M059J (cell line): Measurements from ENCODE around the gene CLGN. TPM values are rescaled to one million over a fixed set of nuclear protein-coding genes. Genes with fewer than 3 reads are reported as not detected.

ENCODE experiments used
- DNase-seq: peaks from one replicate; pipeline ENCODE4 v3.0.0-alpha.2; 2012; ENCODE audit warnings: low read depth
- total RNA-seq: library from RNA; depleted of rRNA; stranded (reverse); fragments of >200 nt; shearing (Covaris generic); gene quantifications from 2 replicates; pipeline ENCODE4 v1.2.3, GENCODE V29; 2014

Gene CLGN
- total RNA-seq, 1 experiment from 2014 or later: 7.4 TPM

- DNase-seq: no peak
These were observed 44.7 kb downstream of the CLGN start for GRCh38 chr4:140382732-140383131.

DNA sequence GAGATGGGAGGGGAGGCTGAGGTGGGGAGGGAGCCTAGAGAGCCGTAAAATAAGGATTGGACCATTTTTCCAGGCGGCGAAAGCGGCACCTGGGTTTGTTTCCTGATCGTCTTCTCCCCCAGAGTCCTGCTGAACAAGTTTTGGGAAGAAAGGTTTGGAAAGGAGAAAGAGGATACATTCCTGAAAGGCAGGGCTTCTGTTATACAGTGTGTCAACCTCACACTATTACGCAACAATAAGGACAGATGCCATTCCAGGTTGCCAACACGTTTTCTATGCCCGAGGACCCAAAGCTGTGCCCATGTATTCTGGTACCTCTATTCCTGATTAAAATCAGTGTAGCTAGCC is 53.3 kb downstream of the CLGN start:
- no peak for DNase-seq

DNA sequence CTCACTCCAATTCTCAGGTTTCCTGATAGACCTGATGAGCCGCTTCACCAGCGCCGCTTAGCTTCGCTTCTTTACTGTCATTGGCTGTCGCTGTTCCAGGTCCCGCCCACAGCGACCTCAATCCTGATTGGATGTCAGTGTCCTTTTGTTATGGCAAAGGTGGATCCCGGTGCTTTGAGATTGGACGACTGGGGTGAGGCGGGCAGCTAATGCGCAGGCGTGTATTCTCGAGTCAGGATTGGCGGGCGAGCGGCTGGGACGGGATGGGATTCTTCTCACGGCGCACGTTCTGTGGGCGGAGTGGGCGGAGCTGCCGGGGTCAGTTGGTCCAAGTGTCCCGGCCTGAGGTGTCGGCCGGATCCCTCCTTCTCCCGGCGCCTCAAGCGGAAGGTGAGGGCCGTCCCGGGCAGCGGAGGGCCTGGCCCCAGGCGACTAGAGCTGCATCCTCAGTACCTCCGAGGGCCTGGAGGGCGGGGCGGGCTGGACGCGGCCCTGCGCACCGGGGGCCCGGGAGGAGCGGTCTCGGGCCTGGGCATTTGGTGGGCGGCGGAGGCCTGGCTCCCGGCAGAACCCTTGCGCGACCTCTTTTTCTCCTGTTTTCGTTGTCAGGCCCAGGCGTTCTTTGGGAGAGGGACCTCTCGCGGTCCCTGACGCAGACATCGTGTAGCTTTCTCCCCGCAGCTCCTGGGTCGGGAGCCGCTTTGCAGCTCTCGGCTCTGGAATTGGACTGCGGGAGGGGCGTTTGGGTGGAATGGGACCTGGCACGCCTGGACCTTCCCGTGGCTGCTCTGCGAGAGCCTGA is 53.9 kb downstream of the CLGN start, which contains the start of gene SCOC:
Gene SCOC, plus strand, starts transcription at position 319 of the 802 bp plus-strand sequence. CDS start 5,525 bp downstream, outside the sequence.
- DNase-seq: peak; percentile 99

DNA sequence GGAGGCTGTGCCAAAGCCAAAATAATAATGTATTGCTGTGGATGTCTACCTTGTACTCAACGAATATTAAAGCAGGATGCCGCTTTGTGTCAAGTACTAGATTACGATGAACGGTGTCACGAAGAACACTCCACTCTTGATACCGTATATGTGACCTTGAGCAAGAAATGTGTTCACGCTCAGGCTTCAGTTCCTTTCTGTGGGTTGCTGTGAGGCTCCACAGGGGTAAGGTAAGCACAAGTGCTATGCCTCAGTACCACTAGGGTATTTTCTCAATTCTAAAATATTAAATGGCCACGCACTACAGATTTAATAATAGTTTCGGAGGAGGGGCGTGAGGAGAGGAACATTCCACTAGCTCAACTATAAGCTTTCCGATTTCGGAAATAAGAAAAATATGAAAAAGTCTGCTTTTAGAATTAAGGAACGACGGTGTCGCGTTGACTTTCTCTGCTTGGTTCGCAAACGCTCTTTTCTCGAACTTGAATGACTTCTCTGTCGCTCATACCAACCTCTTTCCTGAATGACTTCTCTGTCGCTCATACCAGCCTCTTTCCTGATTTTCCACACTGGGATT is 54.6 kb downstream of the CLGN start:
- peak; percentile 25 for DNase-seq

DNA sequence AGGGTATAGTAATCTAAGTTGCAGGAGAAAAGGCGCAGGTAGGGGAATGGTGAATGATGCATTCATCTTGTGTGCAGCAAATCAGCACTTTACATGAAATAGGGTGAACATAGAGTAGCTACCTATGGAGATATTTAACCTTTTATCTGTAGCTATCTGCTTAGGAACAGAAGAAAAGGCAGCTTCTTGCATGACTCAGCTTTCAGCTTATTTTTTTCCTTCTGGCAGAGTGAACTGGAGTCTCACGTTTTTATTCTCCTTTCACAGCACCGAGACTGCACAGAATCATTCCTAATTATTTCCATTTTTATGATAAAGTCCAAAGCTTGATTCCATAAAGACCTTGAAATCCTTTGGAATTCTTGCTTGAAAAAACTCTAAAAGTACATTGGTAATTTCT is 58.8 kb downstream of the CLGN start:
- peak; percentile 19 for DNase-seq

- peak; percentile 79 for DNase-seq
These were observed 59.7 kb downstream of the CLGN start for GRCh38 chr4:140367738-140368137.

DNA sequence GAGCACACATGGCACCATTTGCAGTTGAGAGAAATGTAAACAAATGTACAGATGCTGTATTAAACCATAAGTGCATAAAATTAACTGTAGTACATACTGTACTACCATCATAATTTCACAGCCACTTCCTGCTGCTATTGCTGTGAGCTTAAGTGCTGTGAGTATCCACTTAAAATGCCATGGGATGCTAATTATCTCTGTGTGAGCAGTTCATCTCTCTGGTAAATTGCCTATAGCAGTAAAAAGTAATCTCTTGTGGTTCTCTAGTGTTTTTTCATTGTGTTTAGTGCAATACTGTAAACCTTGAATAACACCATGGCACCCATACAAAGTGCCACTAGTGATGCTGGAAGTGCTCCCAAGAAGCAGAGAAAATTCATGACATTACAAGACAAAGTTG is 63.9 kb downstream of the CLGN start:
- DNase-seq: no peak

GRCh38 chr4:140363051-140363450 is 64.4 kb downstream of the CLGN start:
- no peak for DNase-seq

DNA sequence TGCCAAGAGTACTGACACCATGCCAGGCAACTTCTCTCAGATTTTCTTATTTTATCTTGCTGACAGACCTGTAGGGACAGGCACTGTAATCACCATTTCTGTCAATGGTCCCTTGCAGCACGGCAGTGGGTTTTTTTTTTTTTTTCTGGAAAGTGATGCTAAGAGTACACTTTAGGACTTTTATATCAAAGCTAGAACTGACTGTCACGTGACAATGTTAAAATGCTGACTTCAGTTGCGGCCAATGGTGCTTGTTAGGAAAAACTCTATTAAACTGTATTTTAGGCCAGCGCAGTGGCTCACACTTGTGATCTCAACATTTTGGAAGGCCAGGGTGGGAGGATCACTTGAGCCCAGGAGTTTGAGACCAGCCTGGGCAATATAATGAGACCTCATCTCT is 66.3 kb downstream of the CLGN start:
- DNase-seq: no peak

DNA sequence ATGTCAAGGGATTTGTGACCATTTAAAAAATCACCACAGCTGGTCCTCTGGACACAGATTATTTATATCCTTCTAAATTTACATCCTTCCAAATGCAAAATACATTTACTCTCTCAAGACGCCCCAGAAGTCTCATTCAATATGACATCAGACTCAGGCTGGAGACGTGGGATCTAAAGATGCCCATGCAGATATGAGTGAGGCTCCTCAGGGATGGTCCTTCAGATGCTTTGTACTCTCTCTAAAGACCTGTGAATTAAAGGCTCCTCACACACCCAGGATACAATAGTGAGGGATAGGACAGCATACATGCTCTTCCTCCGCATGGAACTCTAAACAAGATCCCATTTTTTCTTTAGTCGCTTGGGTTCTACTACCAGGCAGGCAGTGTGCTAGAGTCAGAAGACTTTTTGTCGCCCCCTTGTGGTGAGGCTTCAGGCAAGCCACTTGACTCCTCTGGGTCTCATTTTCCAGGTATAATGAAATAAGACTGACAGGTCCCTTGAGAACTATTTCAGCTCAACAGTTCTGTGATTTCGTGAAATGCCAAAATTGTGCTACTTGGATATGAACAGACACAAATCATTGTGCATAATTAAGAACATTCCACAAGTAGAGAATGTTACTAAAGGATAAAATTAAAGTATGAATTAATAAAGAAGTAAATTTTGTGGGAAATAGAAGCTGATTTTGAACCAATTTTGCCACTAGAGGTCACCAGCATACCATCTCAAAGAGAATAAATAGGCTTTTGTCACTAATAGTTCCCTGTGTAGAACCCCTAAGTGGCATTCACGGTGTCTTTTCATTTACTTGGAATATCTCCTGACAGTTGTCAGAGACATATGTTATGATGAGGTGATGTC is 67.7 kb downstream of the CLGN start:
- DNase-seq: peak; percentile 80

DNA sequence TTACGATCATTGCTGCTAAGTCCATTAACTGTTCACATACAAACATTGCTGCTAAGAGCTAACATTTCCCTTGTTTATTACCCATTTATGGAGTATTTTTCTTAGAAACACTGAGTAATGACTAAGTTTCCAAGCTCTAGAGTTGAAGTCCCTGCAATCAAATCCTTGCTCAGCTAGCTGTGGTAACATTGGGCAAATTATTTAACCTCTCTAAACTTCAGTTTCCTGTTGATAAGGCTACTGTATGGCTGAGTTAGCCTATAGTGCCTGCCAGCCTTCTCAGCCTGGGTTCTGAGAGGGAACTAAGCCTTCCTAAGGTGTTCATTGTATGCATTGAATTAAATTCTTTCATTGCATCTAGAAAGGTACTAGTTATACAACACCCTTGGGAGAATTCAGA is 69.2 kb downstream of the CLGN start:
- DNase-seq: no peak

GRCh38 chr4:140357868-140358267 is 69.6 kb downstream of the CLGN start:
- DNase-seq: no peak

DNA sequence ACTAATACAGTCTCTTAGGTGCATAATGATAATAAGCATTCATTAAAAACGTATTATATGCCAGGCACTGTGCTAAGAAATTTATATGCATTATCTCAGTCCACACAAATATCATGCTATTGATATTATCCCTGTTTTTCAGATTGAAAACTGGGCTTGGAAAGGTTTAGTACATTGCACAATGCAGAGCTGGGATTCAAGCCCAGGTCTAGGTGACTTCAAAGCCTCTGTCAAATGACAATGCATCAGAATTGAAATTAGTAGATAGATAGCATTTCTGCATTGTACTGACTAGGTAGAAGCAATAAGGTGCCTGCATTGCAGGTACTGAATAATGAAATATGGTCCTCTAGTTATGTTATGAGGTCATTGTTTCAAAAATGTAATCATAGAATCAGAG is 72.2 kb downstream of the CLGN start:
- no peak for DNase-seq

- DNase-seq: no peak
These were observed 73.7 kb downstream of the CLGN start for GRCh38 chr4:140353786-140354185.

- no peak for DNase-seq
These were observed 76.1 kb downstream of the CLGN start for GRCh38 chr4:140351093-140352075.

DNA sequence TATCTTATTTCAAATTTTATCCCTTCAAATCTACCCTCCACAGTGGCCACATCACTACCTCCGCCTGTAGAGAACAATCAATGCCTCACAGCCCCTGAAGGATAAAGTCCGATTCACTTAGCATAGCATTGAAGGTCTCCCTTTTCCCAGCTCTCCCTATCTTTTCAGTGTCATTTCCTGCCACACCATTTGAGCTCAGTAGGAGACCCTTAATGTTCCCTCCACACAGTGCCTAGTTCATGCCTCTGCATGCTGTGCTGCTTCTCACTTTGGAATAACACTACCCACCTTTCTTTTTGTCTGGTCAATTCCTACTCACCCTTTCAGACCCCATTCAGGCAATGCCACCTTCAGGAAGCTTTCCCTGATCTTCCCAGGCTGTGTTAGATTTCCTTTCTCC is 77.6 kb downstream of the CLGN start:
- no peak for DNase-seq

DNA sequence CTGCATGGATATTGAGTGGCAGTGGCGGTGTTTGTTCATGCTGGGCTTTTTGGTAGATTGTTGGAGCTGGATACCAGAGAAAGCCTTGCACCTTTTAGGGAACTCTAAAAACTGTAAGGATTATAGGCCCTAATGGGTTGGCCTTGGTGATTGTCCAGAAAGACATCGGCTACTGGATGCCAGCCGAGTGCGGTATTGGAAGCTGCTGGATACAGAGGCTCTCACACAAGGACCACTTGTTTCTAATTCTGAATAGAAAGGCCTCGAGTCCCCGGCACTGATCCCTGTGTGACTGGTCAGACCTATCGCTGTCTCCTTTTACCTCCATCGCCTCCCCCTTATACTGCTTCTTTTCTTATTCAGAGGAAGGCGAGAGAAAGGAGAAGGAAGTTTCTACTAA is 81.3 kb downstream of the CLGN start:
- DNase-seq: no peak

GRCh38 chr4:140344621-140345020 is 82.8 kb downstream of the CLGN start:
- DNase-seq: peak; percentile 11

DNA sequence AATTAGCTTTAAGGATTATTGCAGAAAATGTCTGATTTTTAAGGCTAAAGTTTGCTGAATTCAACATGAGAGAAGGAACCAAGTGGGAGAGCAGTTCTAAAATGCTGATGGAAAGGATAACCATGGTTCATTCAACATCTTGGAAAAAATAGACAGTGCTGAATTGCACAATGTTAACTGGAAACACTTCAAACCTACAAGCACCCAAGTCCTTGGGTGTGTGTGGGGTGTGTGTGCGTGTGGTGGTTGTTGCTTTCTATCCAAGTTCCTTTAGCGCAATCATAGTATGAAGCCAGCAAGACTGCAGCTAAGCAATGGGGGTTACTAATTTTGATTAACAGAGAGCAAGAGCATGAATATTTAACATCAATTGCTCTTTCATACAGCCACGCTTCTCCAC is 83.3 kb downstream of the CLGN start:
- no peak for DNase-seq

- DNase-seq: peak; percentile 19
These were observed 84.1 kb downstream of the CLGN start for GRCh38 chr4:140343303-140343702.

- DNase-seq: no peak
These were observed 84.8 kb downstream of the CLGN start for GRCh38 chr4:140342620-140343019.
